GM10248 (cell line): Measurements from ENCODE around the gene DENND11.

Source experiments
- CTCF ChIA-PET: fragments of 300-600 bp; sonication (Branson Sonifier 250); formaldehyde crosslinking; extraction: SDS; loops from one replicate; lab custom pipeline; 2021; ENCODE audit warnings: antibody characterized with exemption; lab: Yijun Ruan, JAX
- POLR2A ChIA-PET: fragments of 350-650 bp; sonication (Branson Sonifier 250); formaldehyde crosslinking; extraction: SDS; loops from one replicate; lab custom pipeline; 2020; ENCODE audit warnings: antibody characterized with exemption; lab: Yijun Ruan, JAX
- DNase-seq: peaks from one replicate; pipeline ENCODE4 v3.0.0; 2012; ENCODE audit errors: extremely low spot score
- CTCF ChIP-seq: IDR thresholded peaks from 2 replicates; pipeline ENCODE4 v1.5.1; 2012; ENCODE audit warnings: mild to moderate bottlenecking, low read depth; ENCODE audit errors: extremely low read depth, missing control alignments, control extremely low read depth

Gene DENND11

DNA sequence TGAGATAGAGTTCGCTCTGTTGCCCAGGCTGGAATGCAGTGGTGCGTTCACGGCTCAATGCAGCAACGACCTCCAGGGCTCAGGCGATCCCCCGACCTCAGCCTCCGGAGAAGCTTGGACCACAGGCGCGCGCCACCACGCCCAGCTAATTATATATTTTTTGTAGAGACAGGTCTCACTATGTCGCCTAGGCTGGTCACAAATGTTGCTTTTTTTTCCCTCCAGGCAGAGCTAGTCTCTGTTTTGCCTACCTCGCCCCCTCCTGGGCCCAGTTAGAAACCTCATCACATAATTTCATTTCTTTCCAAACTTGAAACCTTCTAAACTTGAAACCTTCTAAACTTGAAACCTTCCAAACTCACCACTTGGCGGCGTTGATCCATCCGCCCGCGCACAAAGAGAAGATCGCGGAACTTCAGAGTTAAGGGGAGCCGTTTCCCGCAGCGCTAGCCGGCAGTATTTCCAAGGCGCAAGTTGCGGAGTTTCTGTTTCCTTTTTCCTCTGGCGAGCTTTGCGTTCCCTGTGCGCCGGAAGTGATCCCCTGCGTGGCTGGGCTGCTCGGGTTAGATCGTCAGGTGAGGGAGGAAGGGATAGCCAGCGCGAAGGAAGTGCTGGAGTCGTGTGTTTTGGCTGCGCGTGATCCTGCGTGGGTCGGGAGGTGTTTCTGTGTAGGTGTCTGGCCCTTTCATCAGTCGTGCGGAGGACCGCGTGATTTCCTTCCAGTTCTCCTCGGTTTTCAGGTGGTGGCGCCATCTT is 36.0 kb upstream of the DENND11 start, which contains the start of gene SSBP1:
TSS of gene SSBP1 (plus strand) at position 523 of the 756 bp plus-strand sequence. CDS start 809 bp downstream, outside the sequence.
- DNase-seq = peak; percentile 86
- CTCF ChIA-PET = interaction anchor here (0.6 to 3.0 kb wide), 32 partner anchors 9 to 1260 kb away, joined by 3 to 29 read pairs (median 4); partner anchors contain the start of genes DENND11 and TAS2R4
- TF ChIP-seq CTCF = peak; percentile 77
- POLR2A ChIA-PET = no interaction called here

DNA sequence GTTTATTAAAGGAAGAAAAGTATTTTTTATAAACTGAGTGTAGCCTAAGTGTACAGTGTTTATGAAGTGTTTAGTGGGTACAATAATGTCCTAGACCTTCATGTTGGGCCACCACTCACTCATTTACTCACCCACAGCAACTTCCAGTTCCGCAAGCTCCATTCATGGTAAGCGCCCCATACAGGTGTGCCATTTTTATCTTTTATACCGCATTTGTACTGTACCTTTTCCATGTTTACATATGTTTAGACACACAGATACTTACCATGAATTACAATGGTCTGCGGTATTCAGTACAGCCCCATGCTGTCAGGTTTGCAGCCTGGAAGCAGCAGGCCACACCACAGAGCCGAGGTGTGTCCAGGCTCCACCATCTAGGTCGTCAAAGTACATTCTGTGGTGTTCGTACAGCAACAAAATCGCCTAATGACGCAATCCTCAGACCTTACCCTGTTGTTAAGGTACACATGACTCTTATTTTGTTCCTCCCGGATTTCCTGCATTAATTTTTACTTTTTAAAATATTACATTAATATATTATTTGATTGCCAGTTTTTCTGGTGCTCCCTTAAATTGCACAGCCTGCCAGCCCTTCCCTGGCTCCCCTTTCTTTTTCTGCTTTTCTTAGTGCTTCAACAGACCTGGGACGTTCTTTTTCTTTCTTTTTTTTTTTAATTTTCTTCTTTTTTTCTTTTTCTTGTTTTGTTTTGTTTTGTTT is 35.3 kb upstream of the DENND11 start:
- CTCF ChIA-PET = interaction anchor here (0.8 to 3.0 kb wide), 29 partner anchors 8 to 195 kb away, joined by 3 to 29 read pairs (median 6); partner anchors contain the start of genes DENND11 and TAS2R4

GRCh38 chr7:141731476-141732149 is 29.6 kb upstream of the DENND11 start:
- POLR2A ChIA-PET = no interaction called here
- no peak for TF ChIP-seq CTCF
- CTCF ChIA-PET = interaction anchor here (0.9 to 2.5 kb wide), 3 partner anchors 18 to 77 kb away, joined by 3 to 9 read pairs (median 8); no protein-coding TSS in a partner anchor
- DNase-seq = no peak

More for the DNA sequence above, 35.3 kb upstream of the DENND11 start:
- TF ChIP-seq CTCF = no peak
- DNase-seq = peak; percentile 20
- POLR2A ChIA-PET = no interaction called here

DNA sequence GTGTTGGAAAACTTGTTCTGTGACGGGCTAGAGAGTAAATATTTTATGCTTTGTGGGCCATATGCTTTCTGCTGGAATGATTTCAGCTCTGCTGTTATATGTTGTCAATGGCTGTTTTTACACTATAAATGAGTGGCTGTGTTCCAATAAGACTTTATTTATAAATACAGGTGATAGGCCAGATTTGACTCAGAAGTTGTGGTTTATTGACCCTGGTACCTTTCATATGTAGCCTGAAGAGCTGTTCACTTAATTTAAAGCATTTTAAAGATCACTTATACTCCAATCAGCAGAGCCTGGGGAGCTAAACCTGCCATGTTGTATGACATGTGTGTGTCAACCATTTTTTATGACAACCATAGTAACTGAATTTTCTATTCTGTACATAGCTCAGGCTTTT is 27.1 kb upstream of the DENND11 start:
- TF ChIP-seq CTCF = no peak
- no peak for DNase-seq
- POLR2A ChIA-PET = no interaction called here
- CTCF ChIA-PET = interaction anchor here (1.0 to 2.7 kb wide), 6 partner anchors 8 to 57 kb away, joined by 3 to 12 read pairs (median 6); partner anchors contain the start of genes DENND11 and WEE2

DNA sequence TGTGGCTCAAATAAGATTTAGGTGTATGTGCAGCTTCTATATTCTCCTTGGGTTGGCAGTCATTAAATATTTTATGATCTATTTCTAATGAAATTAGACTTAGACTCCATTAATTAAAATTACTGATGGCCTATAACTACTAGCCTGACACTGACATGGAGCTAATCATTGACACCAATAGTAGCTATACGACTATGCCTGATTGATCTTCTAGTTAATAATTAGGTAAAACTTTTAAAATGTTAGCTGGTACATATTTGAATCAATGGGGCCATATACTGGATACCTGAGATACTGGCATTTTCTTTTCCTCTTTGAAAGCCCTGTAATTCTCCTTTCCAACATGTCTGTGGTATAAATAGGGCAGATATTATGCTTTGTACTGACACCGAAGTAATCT is 20.6 kb upstream of the DENND11 start:
- CTCF ChIA-PET = interaction anchor here (0.8 to 3.3 kb wide), 6 partner anchors 9 to 68 kb away, joined by 4 to 12 read pairs (median 7); partner anchors contain the start of genes DENND11 and SSBP1
- TF ChIP-seq CTCF = no peak
- POLR2A ChIA-PET = no interaction called here
- DNase-seq = no peak
